Right forelimb (tissue), 1 donor: ENCODE results near the gene ANKRD13B.

Experiments
- DNase-seq: peaks from one replicate; pipeline ENCODE4 v3.0.0-alpha.2; 2018

ANKRD13B gene

DNA sequence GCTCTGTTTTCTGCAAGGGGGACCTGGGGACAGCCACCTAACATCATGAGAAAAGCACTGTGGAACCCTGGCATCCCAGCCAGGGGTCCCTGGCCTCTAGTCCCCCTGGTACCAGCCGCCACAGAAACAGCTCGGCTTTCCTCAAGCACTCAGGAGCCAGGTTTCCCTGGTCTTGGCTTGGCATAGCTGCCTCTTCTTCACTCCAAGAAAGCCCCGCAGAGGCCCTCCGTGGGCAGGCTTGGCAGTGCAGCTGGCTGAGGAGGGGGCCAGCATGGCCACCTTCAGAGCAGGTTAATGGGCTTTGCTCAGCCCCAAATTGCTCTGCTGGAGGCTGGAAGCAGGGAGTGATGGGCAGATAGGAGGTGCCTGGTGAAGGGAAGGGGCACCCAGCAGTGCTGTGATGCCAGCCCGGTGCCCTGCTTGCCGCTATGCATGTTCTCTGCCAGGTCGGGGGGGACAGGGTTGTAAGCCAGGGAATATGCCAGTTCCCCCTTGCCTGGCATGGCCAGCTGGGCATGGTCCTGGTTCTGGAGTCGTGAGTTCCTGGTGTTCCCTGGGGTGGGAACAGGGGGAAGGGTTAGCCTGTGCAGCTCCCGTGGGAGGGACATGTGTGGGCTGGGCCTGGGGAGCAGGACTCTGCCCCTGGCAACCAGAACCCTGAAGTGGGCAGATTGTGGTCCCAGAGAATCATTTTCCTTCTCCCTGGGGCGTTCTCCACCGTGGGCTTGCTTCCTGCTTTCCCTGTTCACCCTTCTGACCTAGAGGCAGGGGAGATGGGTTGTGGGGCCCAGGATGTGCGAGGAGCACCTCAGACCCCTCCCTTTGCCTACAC lies 3.2 kb downstream of the ANKRD13B start:
- DNase-seq, result no peak

DNA sequence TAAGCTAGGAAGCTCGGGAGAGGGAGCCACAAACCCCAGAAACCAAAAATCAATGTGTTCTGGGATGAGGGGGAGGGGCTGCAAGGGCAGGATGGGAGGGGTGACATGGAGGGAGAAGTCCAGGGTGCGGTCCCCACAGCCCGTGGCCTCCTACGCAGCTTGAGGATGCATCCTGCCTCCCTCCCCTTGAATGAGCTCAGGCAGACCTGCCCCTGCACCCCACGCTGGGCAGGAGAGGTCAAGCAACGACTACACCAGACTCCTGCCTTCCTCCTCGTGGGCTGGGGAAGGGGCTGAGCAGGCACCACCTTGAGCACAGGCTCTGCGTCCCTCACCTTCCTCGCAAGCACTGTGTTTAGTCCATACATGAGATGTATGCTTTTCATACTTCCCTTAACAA lies 3.9 kb downstream of the ANKRD13B start:
- DNase-seq, result no peak

DNA sequence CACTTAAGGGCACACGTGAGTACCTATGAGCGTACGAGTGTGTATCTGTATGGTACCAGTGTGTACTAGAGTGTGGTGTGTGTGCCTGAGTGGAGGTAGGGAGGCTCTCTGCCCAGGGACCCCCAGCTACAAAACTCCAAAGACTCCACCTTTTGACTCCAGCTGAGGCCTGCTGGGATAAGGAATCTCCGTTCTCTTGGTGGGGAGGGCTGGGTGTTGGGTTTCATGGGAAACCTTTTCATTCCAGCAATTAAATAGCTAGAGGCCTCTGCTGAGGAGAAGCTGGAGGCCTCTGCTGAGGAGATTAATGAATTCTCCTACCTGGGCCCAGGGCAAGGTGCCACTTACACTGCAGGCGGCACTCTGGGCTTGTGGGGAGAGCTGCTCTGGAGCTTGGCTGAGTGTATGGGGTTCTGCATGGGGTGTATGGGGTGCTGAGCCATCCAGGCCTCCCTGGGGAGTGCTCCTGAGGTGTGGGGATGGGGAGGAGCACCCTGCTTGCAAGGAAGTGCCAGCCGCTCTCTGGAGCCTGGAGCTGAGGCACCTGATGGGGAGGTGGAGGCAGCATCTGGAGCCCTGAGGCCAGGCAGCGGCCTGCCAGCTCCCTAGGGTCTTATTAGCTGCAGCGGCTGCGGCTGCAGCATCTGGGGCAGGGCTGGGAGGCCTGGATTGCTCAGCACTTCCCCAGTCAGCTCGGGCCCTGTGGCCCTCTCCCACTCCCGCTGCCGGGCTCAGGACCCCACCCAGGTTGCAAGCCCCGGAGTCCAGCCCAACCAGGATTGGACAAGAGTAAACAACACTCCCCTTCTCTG lies 4.6 kb downstream of the ANKRD13B start:
- no peak for DNase-seq

DNA sequence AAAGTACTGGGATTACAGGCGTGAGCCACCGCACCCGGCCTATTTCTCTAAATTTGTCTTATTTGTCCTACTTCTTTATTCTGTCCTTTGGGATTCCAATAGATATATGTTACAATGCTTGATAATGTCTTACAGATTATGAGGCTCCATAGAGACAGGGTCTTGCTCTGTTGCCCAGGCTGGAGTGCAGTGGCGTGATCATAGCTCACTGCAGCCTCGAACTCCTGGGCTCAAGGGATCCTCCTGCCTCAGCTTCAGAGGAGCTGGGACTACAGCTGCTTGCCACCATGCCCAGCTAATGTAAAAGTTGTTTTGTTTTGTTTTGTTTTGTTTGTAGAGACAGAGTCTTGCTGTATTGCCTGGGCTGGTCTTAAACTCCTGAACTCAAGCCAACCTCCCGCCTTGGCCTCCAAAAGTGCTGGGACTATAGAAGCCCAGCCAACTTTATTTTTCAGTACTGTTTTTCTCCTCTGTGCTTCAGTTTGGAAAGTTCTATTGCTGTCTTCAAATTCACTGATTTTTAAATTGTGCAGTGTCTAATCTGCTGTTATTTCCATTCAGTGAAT lies 10.3 kb downstream of the ANKRD13B start:
- peak; percentile 50 for DNase-seq

DNA sequence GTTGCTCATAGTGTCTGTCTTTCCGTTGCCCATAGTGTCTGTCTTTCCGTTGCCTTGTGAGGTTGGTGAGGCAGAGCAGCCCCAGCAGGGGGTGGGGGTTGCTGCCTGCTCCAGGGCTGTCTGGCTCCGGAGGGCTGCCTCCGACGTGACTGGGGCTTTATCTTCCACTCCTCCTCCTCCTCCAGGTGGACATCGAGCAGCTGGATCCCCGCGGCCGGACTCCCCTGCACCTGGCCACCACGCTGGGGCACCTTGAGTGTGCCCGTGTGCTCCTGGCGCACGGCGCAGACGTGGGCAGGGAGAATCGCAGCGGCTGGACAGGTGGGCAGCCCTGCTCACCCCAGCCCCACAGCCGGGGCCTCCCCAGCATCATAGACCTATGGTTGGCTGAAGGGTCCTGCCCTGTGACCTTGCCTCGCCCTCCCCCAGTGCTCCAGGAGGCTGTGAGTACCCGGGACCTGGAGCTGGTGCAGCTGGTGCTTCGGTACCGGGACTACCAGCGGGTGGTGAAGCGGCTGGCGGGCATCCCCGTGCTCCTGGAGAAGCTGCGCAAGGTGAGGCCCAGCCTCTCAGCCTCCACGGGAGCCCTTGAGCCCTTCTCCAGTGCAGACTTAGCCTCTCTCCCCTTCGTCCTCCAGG lies 14.7 kb downstream of the ANKRD13B start:
- DNase-seq, result peak; percentile 39

DNA sequence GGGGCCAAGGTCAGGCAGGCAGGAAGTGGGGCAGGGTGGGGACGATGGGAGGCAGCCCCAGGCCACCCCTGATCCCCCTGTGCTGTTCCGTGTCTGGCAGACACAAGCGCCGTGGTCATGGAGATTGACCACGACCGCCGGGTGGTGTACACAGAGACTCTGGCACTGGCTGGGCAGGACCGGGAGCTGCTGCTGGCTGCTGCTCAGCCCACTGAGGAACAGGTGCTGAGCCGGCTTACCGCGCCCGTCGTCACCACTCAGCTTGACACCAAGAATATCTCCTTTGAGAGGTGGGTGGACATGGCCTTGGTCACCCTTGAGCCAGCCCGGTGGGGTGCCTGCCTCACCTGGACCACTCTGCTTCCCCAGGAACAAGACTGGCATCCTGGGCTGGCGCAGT lies 16.1 kb downstream of the ANKRD13B start:
- no peak for DNase-seq

DNA sequence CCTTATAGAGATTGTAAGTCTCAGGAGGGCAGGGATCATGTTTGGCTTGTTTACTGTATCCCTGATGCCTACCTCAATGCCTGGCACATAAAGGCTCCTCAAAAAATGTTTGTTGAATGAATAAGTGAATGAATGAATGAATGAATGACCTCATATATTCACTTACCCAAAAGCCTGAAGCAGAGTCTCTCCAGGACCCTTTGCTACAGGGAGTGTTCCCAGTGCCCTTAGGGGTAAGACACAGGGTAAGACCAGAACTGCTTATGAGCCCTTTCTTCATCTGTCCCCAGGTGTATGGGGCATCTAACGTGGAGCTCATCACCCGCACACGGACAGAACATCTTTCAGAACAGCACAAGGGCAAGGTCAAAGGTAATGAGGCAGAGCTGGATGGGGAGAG lies 17.5 kb downstream of the ANKRD13B start:
- DNase-seq, result no peak

DNA sequence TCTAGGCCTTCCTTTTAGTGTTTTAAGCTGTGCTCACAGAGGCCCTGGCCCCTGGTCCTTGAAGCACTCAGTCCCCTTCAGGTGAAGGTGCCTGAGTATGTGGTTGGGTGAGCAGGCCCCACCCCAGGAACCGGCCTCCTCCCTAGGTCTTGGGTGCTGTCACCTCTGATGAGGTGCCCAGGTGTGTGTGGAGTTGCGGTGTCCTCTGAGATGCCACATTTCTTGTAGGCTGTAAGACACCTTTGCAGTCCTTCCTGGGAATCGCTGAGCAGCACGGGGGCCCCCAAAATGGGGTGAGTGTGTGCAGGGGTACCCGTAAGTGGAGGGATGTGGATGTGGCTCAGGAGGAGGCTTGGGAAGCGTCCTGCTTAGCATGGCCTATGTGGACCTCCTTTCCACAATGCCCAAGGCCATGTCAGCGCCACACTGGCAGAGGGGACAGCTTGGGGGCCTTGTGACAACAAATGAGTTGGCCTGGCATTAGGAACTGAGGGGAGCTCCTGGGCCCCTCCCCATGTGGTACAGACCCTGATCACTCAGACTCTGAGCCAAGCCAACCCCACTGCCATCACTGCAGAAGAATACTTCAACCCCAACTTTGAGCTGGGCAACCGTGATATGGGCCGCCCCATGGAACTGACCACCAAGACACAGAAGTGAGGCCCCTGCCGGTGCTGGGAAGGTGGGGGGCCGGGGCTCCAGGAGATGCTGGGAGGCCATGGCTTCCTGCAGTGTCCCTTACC lies 18.6 kb downstream of the ANKRD13B start:
- DNase-seq, result peak; percentile 39

DNA sequence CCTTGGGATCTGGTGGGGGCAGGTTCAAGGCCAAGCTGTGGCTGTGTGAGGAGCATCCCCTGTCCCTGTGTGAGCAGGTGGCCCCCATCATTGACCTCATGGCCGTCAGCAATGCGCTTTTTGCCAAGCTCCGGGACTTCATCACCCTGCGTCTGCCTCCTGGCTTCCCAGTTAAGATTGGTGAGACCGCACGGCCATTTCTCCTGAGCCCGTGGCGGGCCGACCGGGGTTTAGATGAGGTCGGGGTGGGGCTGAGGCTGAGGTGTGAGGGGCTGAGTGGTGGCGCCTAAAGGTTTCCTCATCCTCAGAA lies 19.1 kb downstream of the ANKRD13B start:
- DNase-seq, result peak; percentile 42

DNA sequence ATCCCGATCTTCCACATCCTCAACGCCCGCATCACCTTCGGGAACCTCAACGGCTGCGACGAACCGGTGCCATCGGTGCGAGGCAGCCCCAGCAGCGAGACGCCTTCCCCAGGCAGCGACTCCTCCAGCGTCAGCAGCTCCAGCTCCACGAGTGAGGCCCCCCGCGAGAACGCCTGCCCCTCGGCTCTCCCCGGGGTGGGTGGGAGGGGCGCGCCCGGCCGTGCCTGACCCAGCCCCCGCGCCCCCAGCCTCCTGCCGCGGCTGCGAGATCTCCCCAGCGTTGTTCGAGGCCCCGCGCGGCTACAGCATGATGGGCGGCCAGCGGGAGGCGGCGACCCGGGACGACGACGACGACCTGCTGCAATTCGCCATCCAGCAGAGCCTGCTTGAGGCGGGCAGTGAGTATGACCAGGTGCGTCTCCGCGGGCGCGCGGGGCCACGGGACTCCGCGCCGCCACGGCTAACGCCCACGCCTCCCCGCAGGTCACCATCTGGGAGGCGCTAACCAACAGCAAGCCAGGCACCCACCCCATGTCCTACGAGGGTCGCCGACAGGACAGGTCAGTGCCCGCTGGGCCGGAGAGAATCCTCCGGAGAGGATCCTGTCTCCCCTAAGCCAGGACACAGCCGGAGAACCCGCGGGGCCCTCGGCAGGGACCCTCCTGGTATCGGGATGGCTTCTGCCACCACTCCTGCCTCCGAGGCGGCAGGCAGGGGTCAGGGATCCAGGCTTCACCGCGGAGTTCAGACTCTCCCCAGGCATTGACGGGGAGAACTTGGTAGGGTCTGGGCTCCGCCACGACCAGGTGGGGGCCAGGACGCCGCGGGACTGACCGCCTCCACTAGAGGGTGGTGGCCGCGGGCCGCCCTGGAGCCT lies 19.7 kb downstream of the ANKRD13B start:
- DNase-seq, result peak; percentile 43

DNA sequence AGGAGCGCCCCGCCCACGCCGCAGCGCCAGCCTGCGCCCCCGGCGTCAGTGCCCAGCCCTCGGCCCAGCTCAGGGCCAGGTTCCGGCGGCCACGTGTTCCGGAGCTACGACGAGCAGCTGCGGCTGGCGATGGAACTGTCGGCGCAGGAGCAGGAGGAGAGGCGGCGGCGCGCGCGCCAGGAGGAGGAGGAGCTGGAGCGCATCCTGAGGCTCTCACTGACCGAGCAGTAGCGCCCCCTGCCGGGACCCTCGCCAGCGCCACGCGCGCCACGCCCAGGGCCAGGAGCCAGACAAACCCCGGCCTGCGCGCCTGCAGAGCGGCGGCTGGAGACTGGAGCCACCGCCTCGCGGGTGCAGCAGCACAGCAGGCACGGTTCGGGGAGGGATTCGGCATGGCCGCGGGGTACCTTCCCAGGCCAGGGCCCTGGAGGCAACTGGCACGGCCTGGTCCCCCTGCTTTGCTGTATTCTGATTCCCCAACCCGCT lies 20.5 kb downstream of the ANKRD13B start:
- peak; percentile 99 for DNase-seq

DNA sequence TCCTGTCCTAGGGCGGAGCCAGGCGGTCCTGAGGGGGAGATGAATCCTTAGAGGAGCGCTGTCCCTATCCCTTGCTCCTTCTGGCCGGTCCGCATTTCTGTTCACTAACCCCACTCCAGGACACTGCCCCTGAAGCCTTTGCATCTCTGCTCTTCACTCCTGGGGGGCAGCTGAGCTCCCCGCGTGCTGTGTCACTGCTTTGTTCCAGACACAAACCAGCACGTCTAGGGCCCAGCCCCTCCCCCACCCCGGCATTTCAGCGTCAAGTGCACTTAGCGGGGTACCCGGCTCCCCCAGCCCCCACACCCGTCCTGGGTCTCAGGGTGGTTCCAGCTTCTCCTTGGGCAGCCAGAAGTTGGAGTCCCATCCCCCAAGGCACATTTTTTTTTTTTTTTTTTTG lies 20.9 kb downstream of the ANKRD13B start:
- DNase-seq, result no peak

DNA sequence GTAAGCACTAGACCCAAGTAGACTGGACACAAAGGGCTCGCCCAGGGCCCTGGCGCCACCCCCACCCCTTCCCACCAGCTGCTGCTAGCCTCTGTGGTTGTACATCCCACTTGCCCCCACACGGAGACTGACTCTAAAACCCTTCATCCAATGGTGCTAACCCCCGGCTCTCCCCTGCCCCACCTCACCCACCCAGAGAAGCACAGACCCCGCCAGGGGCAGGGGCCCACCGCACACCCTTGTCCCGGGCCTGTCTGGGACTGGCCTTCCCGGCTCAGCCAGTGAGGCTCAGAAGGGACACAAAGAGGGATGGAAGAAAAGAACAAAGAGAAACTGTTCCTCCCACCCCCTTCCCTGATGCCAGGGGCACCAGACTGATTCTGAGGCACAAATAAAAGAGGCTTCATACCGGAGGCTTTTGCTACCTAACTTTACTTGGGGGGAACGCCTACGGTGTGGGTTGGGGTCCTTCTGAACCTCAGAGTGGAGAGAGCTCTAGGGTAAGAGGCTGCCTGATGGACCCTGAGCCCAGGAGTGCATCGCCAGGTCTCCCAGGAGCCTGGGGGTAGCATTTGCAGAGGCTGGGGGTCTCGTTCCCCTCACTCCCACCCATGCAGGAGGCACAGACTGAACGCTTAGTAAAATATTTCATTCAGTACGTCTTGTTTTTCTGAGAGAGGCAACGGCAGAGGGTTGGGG lies 21.6 kb downstream of the ANKRD13B start:
- peak; percentile 51 for DNase-seq

DNA sequence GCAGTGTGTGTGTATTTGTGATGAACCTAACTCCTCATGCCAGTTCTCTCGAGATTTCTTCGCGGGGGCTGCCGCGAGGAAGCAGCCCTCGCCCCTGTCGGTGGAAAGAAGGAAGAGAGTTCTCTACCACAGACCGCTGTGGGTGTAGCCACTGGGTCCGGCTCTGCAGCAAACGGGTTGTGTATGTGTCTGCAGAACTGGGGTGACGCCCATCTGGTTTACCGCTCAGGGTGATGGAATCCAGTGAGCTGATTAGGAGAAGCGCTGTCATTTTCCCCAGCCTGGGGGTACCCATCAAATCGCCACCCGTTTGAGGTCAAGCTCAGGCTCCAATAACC lies 22.1 kb downstream of the ANKRD13B start:
- peak; percentile 57 for DNase-seq

DNA sequence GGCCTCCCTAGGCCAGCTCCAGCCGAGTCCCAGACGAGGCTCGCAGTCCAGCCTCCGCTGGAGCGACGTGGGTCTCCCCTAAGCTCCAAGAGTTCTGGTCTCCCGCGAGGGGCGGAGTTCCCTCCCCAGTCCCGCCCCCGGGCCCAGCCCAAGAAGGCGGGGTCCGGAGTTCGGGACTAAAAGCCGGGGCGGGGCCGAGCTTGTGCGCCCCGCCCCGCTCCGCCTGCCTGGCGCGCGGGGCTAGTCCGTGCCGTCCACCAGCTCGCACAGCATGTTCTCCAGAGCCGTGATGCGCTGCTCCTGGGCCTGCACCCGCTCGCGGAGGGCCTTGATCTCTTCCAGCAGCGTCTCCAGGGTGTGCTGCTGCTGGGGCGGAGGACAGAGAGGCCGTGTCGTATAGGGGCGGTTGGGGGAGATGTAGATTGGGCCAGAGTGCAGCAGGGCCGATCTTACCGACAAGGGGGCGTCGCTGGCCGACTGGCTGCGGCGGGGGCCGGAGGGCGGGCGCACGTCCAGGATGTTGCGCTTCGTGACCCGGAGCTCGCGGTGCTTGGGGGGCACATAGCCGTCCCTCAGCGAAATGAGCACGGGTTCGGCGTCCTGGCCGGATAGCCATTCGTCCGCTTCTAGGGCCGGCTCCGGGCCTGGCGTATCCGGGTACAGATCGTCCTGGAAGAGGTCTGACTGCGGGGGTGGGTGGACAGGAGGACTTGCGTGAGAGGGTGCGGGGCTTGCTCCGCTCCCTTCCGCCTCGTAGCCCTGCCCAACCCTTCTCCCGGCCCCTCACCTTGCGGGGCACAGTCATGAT lies 22.8 kb downstream of the ANKRD13B start:
- peak; percentile 87 for DNase-seq

DNA sequence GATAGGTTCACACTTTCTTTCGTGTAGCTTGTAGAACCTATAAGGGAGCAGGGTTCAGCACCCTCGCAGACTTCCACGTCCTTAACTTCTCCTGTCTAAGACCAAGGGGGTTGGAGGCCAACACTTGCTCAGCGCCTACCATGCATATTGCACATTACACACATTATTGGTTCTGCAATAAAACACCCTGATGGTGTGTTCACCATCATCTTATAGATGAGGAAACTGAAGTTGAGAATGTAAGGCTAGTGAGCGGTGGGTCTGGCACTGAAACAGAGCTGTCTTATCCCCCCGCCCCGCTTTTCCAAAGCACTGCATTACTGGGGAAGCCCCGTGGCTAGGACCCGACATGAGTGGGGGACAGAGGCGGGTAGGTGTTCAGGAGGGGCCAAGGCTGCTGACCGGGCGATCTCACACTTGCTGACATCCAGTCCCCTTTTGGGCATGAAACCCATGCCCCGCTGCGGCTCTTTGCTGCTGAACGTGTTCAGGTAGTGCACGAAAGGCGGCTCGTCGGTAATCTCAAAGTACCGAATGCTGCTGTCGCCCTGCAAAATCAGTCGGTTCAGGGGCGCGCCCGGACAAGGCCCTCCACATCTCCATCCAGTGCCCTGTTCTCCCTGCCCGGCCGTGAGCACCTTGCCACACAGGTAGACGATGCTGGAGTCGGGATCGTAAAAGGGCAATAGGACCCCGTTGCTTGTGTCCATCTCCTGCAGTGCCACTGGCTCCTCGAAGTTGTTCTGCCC lies 23.5 kb downstream of the ANKRD13B start:
- no peak for DNase-seq

DNA sequence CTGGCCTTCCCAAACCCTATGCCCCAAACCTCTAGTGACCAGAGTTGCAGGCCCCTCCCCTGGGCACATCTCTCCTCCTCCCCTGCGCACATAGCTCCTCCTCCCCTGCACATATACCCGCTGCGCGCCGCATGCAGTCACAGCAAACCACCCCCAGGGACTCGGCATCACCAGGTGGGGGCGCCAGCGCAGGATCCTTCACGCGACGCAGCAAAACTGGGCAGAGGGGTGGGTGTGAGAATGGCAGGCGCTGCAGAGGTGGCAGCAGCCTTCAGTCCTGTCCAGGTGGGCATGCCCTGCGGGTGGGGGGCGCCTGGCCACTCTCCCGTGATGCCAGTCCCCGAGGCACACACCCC lies 24.2 kb downstream of the ANKRD13B start:
- DNase-seq, result peak; percentile 70

DNA sequence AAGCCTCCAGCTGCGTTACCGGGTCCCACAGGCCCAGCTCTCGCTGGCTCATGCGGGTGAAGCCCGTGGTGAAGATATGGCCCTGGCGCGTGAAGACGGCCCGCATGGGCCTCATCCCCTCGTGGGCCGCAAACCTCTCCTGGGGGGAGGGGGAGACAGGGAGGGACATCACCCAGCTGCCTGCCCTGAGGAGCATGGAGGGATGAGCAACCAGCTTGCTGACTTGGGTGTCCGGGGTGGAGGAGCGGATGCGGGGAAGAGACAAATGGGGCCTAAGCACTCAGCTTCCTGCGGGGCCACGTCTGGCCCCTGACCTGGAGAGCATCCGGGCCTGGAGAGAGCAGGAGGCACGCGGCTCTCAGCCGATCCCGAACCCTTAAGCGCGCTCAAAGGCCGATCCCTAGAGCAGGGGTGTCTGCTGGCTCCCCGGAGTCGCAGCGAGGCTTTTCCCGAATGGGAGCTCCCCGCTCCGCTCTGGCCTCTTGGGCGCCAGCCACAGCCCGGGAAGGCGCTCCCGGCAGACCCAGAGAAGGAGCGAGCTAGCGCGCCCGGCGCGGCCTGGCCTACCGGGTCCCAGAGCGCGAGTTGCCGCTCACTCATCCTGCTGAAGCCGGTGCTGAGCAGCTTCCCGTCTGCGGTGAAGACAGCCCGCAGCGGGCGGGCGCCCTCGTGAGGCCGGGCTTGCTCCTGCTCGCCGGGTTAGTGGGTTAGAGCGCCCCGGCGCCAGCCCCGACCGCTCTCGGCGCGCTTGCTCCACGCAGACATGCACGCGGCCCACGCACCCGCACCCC lies 24.7 kb downstream of the ANKRD13B start:
- DNase-seq, result peak; percentile 73
